OCI-LY3 (cell line): Measurements from ENCODE around the gene AKR1C2.

ENCODE experiments used
- EZH2phosphoT487 ChIP-seq: fragments of 200-600 bp; shearing (Covaris generic); IDR thresholded peaks from 2 replicates; pipeline ENCODE4 v1.6.1; 2018; ENCODE audit warnings: antibody characterized with exemption, mixed run types, low read depth
- TF ChIP-seq, protein P1 (sequence below): fragments of 200-600, 300-600 bp; sonication (generic); IDR thresholded peaks from 2 replicates; pipeline ENCODE4 v1.5.1; 2014; ENCODE audit warnings: antibody characterized with exemption, low read length, low read depth

DNA sequence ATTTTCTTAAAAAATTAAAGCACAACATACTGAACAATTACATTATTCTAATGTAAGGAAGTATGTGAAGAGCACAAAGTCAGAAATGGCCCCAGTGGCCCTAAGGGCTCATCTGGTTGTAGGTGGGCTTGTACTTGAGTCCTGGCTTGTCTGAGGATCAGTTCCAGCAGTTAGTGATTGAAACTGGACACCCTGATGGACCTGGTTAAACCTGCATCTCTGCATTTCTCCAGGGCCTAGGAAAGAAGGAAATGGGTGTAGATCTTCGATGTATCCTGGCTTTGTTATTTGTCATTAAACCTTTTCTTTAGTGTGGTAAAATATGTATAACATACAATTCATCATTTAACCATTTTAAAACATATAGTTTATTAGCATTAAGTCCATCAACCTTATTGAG is 9.7 kb upstream of the AKR1C2 start:
- TF ChIP-seq, protein P1, sequence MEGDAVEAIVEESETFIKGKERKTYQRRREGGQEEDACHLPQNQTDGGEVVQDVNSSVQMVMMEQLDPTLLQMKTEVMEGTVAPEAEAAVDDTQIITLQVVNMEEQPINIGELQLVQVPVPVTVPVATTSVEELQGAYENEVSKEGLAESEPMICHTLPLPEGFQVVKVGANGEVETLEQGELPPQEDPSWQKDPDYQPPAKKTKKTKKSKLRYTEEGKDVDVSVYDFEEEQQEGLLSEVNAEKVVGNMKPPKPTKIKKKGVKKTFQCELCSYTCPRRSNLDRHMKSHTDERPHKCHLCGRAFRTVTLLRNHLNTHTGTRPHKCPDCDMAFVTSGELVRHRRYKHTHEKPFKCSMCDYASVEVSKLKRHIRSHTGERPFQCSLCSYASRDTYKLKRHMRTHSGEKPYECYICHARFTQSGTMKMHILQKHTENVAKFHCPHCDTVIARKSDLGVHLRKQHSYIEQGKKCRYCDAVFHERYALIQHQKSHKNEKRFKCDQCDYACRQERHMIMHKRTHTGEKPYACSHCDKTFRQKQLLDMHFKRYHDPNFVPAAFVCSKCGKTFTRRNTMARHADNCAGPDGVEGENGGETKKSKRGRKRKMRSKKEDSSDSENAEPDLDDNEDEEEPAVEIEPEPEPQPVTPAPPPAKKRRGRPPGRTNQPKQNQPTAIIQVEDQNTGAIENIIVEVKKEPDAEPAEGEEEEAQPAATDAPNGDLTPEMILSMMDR = no peak
- no peak for TF ChIP-seq EZH2phosphoT487
